GM10266 (cell line): ENCODE results near the gene SLC22A7.
"Not testable (repeated sequence)": the region's sequence is repeated elsewhere in the genome, so short reads cannot be mapped to it uniquely, and the experiment has no call there.

Experiments used
- DNase-seq: peaks from one replicate; pipeline ENCODE4 v3.0.0; 2012; ENCODE audit errors: extremely low spot score
- CTCF ChIP-seq: IDR thresholded peaks from 2 replicates; pipeline ENCODE4 v1.5.1; 2012; ENCODE audit warnings: mild to moderate bottlenecking, low read depth; ENCODE audit not compliant: control insufficient read depth, insufficient read depth; ENCODE audit errors: missing control alignments

The SLC22A7 gene

DNA sequence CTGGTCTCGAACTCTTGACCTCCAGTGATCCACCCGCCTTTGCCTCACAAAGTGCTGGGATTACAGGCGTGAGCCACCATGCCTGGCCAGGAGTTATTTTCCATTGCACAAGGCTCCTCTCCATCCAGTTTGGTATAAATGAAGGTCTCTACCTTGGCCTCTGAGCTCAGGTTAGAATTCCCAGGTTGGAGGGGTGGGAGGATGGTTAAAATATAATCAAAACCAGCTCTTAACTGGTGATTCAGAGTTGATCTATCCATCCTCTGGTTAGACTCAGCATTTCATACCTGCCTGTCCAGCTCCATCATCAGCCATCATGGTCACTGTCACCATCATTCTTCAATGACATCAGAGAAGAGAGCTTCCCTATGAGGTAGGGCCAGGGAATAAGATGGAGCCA lies 2.6 kb upstream of the SLC22A7 start:
- no peak for DNase-seq
- TF ChIP-seq CTCF = no peak

- TF ChIP-seq CTCF = no peak
- DNase-seq = peak; percentile 6
These were observed 1.1 kb upstream of the SLC22A7 start for GRCh38 chr6:43296780-43297497.

DNA sequence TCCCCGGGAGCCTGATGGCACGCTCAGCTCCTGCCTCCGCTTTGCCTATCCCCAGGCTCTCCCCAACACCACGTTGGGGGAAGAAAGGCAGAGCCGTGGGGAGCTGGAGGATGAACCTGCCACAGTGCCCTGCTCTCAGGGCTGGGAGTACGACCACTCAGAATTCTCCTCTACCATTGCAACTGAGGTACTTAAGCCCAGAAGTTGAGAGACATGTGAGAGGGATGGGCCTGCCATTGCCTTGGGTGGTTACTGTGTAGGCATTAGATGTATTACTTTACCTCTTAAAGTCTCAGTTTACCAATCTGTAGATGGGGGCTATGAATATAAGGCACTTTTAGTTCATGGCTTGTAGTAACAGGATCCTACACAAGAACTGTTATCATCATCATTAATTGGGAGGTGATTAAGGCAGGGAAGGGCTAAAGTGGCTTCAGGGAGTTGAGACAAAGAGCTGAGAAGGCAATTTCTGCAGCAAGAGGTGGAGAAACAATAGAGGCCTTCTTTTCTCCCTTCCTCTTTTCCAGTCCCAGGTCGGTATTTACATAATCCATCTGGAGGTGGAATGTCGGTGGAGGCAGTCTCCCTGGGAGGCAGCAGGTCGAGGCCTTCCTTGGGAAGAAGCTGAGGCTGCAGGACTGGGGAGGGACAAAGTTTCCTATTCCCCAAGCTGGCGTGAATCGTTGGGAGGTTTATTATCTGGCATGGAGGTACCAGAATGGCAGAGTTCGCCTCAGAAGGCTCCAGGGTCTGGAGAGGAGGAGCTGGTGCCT lies 691 bp downstream of the SLC22A7 start:
- no peak for TF ChIP-seq CTCF
- peak; percentile 4 for DNase-seq

GRCh38 chr6:43299338-43300293 lies 1.6 kb downstream of the SLC22A7 start:
- DNase-seq = peak; percentile 4
- TF ChIP-seq CTCF = no peak

- TF ChIP-seq CTCF = no peak
- no peak for DNase-seq
These were observed 3.2 kb downstream of the SLC22A7 start for GRCh38 chr6:43301081-43301870.

- DNase-seq = no peak
- no peak for TF ChIP-seq CTCF
These were observed 4.1 kb downstream of the SLC22A7 start for GRCh38 chr6:43302126-43302525.

DNA sequence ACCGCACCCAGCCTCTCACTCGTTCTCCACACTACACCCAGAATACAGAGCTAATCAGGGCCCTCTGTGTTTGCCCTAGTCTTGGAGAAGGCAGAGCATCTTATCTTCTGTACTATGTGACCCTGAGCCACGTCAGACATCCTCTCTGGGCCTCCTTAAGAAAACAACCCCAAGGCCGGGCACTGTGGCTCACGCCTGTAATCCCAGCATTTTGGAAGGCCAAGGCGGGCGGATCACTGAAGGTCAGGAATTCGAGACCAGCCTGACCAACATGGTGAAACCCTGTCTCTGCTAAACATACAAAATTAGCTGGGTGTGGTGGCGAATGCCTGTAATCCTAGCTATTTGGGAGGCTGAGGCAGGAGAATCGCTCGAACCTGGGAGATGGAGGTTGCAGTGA lies 4.9 kb downstream of the SLC22A7 start:
- DNase-seq = not testable (repeated sequence)
